GM18517 (cell line): ENCODE data around the gene LAMTOR2.
"Not testable (repeated sequence)": the region's sequence is repeated elsewhere in the genome, so short reads cannot be mapped to it uniquely, and the experiment has no call there.

ENCODE experiments used
- ATAC-seq: cut with Tn5 transposase; IDR thresholded peaks from one replicate; pipeline ENCODE4 v1.9.1; 2021; ENCODE audit warnings: mild to moderate bottlenecking, moderate library complexity; ENCODE audit not compliant: unreplicated experiment

LAMTOR2 gene

DNA sequence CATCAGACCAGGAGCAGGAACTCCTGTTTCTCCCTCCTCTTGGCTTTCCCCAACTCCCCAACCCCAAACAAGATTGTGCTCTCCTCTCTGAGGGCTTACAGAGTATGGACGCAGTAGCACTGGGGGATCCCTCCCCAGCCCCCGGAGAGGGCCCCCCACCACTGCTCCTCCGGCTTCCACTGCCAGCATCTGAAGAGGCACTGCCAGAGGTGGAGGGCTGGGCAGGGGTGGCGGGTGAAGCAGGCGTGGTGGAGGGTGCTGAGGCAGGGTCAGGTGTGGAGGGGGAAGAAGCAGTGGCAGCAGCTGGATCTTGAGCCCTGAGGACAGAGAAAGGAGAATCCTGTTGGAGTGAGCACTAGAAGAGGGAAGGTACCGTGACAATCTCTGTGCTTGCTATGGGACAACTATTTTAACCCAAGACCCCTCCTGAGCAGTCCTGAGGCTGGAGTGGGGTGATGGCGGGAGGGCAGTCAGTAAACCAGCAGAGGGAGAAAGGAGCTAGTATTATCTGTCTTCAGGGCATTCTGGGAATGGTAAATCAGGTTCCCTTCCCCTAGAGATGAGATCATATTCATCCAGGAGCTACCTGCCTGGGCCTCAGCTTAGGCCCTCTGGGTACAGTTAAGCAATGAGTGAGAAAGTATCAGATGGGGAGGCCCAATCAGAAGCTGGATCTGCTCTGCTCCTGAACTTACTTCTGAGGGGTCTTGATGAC, 3.4 kb upstream of the LAMTOR2 start:
- ATAC-seq: no peak

DNA sequence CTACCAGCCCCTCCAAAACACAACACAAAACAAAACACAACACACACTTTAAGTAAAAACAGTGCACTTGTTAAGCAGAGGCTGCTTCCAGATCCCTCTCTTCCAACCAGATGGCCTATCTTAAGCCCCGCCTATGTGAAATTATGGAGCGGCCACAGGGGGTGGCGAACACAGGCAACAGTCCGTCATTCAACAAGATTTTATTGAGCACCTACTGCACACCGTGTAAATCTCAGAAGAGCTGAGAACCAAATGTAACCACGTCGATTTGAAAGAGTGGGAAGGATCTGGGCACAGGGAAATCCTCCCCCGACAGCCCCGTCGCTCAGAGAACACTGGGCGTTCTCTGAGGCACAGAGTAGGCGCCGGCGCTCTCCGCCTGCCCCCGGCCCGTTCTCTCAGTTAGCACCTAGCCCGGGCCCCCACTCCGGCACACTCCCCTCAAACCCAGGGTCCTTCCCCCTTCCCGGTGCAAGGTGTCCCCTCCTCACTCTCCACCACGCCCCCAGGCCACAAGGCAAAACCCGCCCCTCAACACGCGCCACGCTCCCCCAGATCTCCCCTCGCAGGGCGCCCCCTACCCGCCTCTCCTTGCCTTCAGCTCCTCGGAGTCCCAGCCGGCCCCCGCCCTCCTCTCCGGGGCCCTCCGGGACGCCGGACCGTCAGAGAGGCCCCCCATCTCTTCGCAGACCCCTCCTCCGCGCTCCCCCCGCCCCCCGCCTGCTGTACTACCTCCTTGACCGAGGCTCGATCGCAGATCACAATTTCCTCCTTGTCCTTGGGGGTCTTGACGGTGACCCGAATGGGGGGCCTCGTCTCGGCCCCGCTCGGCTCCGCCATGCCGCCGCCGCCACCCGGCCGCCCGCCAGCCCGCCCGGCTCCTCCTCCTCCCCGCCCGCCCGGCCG, 1.5 kb upstream of the LAMTOR2 start:
- no peak for ATAC-seq

DNA sequence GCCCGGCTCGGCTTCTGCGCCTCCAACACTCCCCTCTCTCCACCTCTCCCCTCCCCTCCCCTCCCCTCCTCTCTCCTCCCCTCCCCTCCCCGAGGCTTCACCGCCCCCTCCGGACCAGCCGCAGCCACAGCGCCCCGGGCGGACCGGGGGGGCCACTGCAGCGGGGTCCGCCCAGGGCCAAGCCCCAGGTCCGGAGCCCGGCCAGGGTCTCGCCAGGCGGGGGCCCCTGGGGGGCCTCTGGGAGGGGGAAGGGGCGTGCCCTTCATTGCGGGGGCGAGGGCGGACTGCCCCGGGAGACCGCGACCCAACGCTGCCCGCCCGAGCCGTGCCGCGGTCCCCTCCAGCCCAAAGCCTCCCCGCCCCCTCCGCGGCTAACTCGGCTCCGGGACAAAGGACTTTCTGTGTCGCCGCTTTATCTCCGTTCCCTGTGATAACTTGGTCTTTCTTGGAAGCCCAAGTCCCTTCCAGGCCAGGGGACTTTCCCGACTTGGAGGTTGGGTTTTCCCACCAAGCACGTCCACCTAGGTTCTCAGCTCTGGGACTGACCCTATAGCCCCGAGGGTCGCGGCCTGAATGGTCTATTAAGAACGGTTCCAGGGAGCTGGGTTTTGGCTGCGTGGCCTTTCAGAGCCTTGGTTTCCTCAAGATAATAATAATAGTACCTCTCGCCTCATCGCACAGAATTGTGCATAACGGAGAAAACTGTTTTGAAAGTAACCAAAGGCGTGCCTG, 648 bp upstream of the LAMTOR2 start, which contains the start of gene UBQLN4:
TSS of gene UBQLN4 (minus strand) at position 31 of the 732 bp plus-strand sequence. CDS start 97 bp downstream, outside the sequence.
- ATAC-seq: peak; percentile 21

DNA sequence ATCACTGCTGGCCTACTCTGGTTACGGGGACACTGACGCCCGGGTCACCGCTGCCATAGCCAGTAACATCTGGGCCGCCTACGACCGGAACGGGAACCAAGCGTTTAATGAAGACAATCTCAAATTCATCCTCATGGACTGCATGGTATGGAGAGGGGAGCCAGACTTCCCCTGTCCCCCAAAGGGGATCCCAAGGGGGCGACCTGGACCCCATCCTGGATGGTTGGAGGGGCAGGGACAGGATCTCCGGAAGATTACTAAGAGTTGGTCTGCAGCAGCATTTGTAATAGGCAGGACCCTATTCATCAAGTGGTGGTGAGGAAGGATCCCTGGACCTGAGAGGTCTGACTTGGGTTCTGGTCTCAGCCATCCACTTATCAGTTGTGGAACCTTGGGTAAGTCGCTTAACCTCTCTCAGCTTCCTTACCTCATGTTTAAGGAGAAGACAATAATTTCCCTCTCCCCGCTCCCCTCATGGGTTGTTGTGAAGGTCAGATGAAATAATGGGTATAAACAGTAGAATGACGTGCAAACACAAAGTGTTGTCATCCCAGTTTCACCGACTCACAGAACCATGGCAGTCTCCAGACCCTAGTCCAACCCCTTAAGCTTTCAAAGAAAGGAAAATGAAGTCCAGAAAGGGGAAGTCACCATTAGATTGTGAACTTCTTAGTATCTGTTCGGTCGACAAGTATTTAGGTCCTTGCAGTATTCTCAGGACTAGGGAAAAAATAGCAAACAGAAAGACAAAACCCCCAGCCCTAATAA, 883 bp downstream of the LAMTOR2 start:
- no peak for ATAC-seq

DNA sequence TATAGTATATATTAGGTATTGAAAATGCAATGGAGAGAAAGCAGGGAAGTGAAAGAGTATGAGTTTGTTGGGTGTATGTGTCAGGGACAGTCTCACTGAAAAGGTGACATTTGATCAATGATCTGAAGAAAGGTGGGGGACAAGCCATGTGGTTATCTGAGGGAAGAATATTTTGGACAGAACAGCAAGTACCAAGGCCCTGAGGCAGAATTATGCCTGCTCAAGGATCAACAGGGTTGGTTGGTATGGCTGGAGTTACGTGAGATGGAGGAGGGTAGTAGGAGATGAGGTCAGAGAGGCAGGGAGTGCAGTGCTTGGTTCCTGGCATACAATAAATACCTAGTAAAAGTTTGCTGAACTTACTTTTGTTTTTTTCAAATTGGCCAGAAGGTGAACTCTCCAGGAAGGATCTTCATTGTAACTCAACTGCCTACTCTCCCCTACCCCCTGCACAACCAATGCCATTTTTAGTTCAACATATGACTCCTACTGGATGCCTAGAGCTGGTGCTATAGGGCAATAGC, 1.8 kb downstream of the LAMTOR2 start:
- ATAC-seq: no peak

DNA sequence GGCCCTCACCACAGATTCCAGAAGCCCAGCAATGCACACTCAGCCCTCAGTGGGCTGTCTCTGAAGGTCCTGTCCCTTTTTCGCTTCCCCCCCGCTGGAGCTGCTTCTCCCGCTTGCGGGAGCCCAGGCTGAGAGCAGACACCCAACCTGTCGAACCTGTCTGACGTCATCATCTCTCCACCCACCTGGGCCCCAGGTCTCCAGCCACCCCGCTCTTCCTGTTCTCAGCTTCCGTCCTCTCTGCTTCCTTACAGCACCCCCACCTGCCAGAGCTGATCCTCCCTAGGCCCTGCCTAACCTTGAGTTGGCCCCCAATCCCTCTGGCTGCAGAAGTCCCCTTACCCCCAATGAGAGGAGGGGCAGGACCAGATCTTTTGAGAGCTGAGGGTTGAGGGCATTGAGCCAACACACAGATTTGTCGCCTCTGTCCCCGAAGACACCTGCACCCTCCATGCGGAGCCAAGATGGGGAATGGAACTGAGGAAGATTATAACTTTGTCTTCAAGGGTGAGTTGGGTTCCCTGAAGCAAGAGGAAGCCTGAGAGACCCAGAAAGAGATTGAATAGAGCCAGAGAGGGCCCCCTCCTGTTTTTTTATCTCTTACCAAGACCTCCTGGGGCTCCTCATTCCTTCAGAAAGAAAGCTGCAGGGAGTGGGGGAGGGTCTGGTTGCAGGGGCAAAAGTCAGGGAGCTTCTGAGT, 6.5 kb downstream of the LAMTOR2 start, which contains the start of gene RAB25:
TSS of gene RAB25 (plus strand) at position 224 of the 700 bp plus-strand sequence. CDS start at position 465, 241 bp downstream.
- no peak for ATAC-seq

DNA sequence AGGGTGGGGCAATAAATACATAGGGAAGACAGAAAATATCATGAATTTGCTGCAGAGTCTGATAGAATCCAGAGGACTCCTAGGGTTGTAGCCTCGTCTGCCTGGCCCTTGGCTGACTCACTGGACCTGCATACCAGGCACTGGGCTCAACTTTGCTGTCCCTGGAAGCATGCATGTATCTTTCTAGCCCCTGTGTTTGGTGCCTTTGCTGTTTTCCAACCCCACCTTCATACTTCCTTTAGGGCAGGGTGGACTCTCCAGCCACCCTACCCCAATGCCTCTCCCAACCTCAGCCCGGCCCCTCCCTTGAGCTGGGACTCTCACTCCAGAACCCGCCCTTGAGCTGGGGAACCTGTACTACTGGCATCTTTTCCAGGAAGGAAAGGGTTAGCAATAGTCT, 7.6 kb downstream of the LAMTOR2 start:
- ATAC-seq: no peak

DNA sequence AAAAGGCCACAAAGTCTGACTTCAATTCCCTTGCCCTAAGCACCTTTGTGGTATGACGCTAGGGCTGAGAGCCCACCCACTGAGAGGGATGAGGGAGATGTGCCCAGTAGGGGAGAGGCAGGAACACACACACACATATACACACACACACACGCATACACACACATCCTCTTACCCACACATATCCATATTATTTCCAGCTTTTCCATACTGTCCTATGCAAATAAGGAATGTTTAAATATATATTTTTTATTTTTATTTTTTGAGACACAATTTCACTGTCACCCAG, 9.4 kb downstream of the LAMTOR2 start:
- ATAC-seq: no peak

DNA sequence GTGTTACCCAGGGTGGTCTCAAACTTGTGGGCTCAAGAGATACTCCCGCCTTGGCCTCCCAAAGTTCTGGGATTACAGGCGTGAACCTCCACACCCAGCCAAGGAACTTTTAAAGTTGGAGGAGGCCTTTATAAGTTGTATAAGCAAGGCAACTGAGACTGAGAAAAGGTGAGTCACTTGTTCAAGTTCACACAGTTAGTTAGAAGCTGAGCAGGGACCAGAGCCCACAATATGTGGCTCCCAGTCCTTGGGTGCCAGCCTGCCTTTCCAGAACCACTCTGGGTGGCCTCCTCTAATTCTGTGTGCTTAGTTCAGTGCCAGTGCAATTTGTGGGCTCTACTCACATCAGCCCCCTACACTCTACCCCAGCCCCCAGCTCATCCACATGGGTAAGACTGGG, 10.0 kb downstream of the LAMTOR2 start:
- no peak for ATAC-seq

DNA sequence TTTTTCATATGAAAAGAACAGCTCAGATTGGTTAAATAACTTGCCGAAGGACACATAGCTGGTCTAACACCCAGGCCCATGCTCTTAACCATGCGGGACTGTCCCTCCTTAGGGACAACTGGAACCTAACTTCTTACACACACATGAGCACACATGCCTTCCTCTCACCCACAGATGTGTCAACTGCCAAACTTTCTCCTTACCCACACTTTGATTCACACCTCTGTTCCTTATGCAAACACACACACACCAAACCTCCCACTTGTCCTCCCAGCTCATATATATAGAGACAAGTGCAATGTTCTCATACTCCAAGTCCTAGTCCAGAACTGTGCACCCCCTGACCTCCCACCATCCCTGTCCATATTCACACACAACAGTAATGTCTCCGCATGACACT, 10.6 kb downstream of the LAMTOR2 start:
- ATAC-seq: no peak

DNA sequence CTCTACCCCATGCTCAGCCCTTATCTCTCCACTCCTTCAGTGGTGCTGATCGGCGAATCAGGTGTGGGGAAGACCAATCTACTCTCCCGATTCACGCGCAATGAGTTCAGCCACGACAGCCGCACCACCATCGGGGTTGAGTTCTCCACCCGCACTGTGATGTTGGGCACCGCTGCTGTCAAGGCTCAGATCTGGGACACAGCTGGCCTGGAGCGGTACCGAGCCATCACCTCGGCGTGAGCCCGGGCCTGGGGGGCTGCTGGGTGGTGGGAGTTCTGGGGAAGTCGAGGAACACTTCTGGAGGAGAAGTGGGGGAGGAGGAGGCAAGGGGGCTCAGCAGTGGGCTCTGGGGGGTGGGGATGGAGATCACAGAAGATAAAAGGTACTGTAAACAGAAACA, 11.3 kb downstream of the LAMTOR2 start:
- ATAC-seq: no peak

DNA sequence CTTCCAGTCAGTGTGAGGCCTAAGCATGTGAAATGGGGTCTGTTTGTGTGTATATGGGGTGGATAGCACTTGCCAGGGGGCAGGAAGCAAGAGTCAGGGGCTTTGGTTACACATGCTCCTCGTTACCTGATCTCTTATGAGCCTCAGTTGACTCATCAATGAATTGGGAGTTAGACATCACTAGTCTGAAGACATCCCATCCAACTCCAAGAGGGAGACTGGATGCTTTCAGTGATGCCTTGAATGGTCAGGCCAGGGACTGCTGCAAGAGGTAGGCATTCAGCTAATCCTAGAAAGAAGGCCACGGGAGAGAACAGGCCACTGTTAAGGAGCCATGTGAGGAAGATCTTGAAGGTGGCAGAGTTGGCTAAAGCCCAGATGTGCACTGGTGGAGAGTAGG, 12.7 kb downstream of the LAMTOR2 start:
- no peak for ATAC-seq

DNA sequence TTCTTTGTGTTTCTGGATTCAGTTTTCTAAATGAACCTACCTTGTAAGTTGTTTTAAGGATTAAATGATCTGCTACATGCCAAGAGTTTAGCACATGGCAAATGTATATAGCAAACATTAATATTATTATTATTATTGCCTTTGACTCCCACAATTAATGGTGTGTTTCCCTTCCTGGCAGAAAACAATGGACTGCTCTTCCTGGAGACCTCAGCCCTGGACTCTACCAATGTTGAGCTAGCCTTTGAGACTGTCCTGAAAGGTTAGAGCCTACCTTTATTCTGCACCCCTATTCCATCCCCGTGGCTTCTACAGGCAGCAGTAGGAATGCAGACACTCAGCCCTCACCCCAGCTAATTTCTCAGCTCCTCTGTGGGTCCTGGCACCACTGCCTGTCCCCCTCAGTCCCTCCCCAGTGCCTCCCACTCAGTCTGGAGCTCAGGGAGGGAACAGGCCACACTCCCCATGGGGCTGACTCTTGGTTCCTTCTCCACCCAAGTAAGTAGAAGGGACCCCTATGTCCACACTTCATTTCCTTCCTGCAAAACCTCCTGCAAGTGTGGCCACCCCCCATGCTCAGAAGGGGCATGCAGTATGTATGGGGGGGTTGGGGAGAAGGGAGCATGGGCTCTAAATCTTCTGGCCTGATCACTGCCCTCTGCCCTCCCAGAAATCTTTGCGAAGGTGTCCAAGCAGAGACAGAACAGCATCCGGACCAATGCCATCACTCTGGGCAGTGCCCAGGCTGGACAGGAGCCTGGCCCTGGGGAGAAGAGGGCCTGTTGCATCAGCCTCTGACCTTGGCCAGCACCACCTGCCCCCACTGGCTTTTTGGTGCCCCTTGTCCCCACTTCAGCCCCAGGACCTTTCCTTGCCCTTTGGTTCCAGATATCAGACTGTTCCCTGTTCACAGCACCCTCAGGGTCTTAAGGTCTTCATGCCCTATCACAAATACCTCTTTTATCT, 15.2 kb downstream of the LAMTOR2 start:
- no peak for ATAC-seq

DNA sequence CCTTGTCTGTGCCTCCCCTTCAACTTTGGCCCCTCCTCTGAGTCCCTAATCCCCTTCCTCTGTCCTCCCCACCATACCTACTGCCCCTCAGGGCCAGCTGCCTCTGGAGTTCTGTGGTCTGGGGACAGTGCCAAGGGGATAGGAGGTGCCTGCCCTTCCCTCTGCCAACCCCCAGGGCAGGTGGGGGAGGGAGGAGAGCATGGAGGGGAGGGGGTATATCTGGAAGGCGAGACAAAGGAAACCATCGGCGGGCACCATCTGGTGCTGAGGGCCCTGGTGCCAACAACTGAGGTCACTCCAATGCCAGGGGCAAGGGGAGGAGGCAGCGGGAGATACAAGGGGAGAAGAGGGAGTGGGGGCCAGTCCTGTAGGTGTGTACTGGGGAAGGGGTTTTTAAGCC, 16.0 kb downstream of the LAMTOR2 start:
- ATAC-seq: no peak

DNA sequence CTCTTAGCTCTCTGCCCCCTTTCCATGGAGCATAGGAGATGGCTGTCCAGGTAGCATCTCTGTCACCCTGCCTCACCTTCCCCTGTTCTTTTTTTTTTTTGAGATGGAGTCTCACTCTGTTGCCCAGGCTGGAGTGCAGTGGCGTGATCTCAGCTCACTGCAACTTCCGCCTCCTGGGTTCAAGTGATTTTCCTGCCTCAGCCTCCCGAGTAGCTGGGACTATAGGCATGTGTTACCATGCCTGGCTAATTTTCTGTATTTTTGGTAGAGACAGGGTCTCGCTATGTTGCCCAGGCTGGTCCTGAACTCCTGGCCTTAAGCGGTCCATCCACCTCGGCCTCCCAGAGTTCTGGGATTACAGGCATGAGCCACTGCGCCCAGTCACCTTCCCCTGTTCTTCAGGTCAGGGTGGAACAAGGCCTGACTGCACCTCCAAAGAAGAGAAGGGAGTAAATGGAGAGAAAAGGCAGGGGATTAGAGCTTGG, 16.8 kb downstream of the LAMTOR2 start:
- not testable (repeated sequence) for ATAC-seq

DNA sequence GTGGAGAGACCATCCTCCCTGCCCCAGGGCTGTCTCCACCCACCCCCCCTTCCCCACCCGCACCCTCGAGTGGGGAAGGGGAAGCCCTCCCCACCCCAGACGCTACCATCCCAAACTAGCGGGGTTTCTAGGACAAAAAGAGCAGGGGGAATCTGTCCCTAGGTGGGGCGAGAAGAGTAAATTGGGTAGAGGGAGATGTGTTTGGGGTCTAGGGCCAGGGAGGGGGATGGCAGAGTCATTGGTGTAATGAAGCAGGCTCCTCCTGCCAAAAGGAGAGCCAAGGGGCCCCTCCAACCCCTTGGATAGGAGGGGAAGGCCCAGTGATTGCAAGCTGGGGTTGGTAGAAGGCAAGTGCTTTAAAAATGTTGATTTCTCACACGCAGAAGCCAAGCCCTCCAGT, 17.7 kb downstream of the LAMTOR2 start:
- ATAC-seq: no peak

DNA sequence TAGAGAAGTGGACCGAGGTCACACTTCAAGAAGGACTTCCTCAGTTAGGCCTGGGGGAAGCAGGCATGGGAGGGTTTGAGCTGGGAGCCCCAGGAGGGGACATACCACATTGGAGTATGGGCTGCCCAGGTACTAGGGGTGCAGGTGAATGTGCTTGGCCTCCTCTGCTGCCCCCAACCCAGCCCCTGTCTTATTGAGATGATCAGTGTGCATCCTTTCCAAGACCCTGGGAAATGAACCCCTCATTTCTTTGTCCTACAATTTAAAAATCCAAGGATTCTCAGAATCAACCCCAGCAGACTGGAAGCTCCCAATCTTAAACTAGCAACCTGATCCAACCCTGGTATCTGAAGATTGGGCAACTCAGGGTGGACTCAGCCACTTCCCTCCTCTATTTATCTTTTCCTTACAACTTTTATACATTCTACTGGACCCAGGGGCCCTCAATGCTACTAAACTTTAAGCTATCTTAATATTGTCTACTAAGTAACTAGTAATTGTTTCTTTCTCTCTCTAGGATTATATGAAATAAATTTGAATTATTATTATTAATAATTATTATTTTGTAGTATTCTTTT, 18.6 kb downstream of the LAMTOR2 start:
- no peak for ATAC-seq

DNA sequence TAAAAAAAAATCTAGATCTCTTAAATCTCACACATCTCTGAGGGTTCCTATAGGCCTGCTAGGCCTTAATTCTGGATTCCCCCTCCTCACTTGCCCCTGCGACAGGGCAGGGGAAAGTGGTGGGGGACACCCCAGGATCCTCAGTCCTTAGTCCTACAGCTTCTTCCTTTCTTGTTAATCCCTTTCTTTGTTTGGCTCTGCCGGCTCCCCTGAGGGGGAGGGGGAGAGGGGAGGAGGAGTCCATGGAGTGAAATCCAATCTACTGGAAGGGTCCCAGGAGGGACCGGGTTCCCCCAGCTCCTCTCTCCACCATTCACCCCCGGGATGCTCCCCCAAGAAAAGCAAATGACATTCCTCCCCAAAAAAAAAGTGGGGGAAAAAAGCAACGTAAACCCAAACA, 19.2 kb downstream of the LAMTOR2 start:
- no peak for ATAC-seq
